K562 (cell line): ENCODE data around the gene ELMO3. TPM values are rescaled to one million over a fixed set of nuclear protein-coding genes. Genes with fewer than 3 reads are reported as not detected.

ENCODE experiments used
- ARID1B ChIP-seq: fragments of 450-650 bp; IDR thresholded peaks from 2 replicates; pipeline ENCODE4 v1.6.1; 2016; ENCODE audit warnings: antibody characterized with exemption, mild to moderate bottlenecking, inconsistent platforms
- BRF1 ChIP-seq: IDR thresholded peaks from 3 replicates; pipeline ENCODE4 v1.6.1; 2011; ENCODE audit warnings: borderline replicate concordance, mild to moderate bottlenecking; ENCODE audit not compliant: insufficient read length; ENCODE audit errors: extremely low read depth
- CBX3 ChIP-seq, 2 experiments: IDR thresholded peaks; 1 replicate in 1 of 2; 2 replicates in 1 of 2; pipeline ENCODE4 v1.6.1; 2012; ENCODE audit warnings: inconsistent platforms in 2 of 2, low read length in 2 of 2, borderline replicate concordance in 1 of 2, control low read depth in 1 of 2
- CCAR2 ChIP-seq: fragments of 200-400 bp; formaldehyde crosslinking; IDR thresholded peaks from 2 replicates; pipeline ENCODE4 v1.6.1; 2017; ENCODE audit warnings: mild to moderate bottlenecking, low read depth, low read length
- CHCHD3 ChIP-seq: fragments of 250-450 bp; sonication (Bioruptor Pico); IDR thresholded peaks from 2 replicates; pipeline ENCODE4 v2.1.2; 2022; ENCODE audit warnings: mild to moderate bottlenecking
- CHD2 ChIP-seq: IDR thresholded peaks from 2 replicates; pipeline ENCODE4 v1.6.1; 2011; ENCODE audit warnings: low read depth, low read length
- HIVEP1 ChIP-seq: fragments of 250-450 bp; sonication (Bioruptor Pico); IDR thresholded peaks from 2 replicates; pipeline ENCODE4 v1.4.0; 2020; ENCODE audit warnings: mild to moderate bottlenecking
- KLF13 ChIP-seq: fragments of 450-650 bp; IDR thresholded peaks from 2 replicates; pipeline ENCODE4 v1.6.1; 2016; ENCODE audit warnings: missing genetic modification characterization, low read depth, mild to moderate bottlenecking, missing compliant biosample characterization, moderate library complexity, borderline replicate concordance
- MTA2 ChIP-seq: fragments of 450-650 bp; IDR thresholded peaks from 2 replicates; pipeline ENCODE4 v1.6.1; 2016; ENCODE audit warnings: low read depth
- MTF1 ChIP-seq: fragments of 250-450 bp; sonication (Bioruptor Pico); IDR thresholded peaks from 2 replicates; pipeline ENCODE4 v1.9.0; 2021; ENCODE audit warnings: moderate library complexity, mild to moderate bottlenecking, inconsistent platforms, borderline replicate concordance
- NCOA2 ChIP-seq, 2 experiments: fragments of 450-650 bp; IDR thresholded peaks; 2 replicates each; pipeline ENCODE4 v1.6.1; 2018; ENCODE audit warnings: mild to moderate bottlenecking in 2 of 2, moderate library complexity in 1 of 2; ENCODE audit not compliant: partially characterized antibody in 2 of 2
- NCOA4 ChIP-seq: fragments of 450-650 bp; IDR thresholded peaks from 2 replicates; pipeline ENCODE4 v1.6.1; 2018; ENCODE audit warnings: mild to moderate bottlenecking; ENCODE audit not compliant: partially characterized antibody
- RB1 ChIP-seq: fragments of 450-650 bp; IDR thresholded peaks from 2 replicates; pipeline ENCODE4 v1.6.1; 2017; ENCODE audit warnings: low read depth, mild to moderate bottlenecking
- SAP30 ChIP-seq: fragments of 200-600 bp; sonication (generic); IDR thresholded peaks from 2 replicates; pipeline ENCODE4 v1.6.1; 2012; ENCODE audit warnings: borderline replicate concordance, low read depth, mild to moderate bottlenecking, moderate library complexity, low read length, control low read depth, inconsistent platforms; ENCODE audit not compliant: insufficient read depth, poor library complexity, severe bottlenecking
- SIN3B ChIP-seq: fragments of 450-650 bp; IDR thresholded peaks from 2 replicates; pipeline ENCODE4 v1.6.1; 2017; ENCODE audit warnings: low read depth, mild to moderate bottlenecking, moderate library complexity
- SMAD4 ChIP-seq: fragments of 250-450 bp; sonication (Bioruptor Pico); conservative IDR thresholded peaks from 2 replicates; pipeline ENCODE4 v1.8.0; 2021; ENCODE audit warnings: inconsistent platforms, mild to moderate bottlenecking, moderate library complexity
- SUPT5H ChIP-seq: fragments of 450-650 bp; IDR thresholded peaks from 2 replicates; pipeline ENCODE4 v1.6.1; 2016
- TAL1 ChIP-seq: fragments of 450-650 bp; IDR thresholded peaks from 2 replicates; pipeline ENCODE4 v1.6.1; 2016; ENCODE audit warnings: mild to moderate bottlenecking
- TRIM28 ChIP-seq: fragments of 450-650 bp; IDR thresholded peaks from 2 replicates; pipeline ENCODE4 v1.6.1; 2017
- U2AF1 ChIP-seq: fragments of 200-400 bp; formaldehyde crosslinking; optimal IDR thresholded peaks from 2 replicates; pipeline ENCODE3; 2017; ENCODE audit warnings: mild to moderate bottlenecking, low read depth, low read length, moderate library complexity
- ZNF175 ChIP-seq: fragments of 200-800 bp; sonication (Bioruptor generic); IDR thresholded peaks from 2 replicates; pipeline ENCODE4 v1.6.1; 2016; ENCODE audit warnings: low read depth, mild to moderate bottlenecking, missing genetic modification characterization, missing compliant biosample characterization
- ZNF224 ChIP-seq: sonication (generic); formaldehyde crosslinking; IDR thresholded peaks from 2 replicates; pipeline ENCODE4 v1.8.0; 2022; ENCODE audit warnings: mild to moderate bottlenecking, missing genetic modification reagents
- ZNF316 ChIP-seq: fragments of 450-650 bp; IDR thresholded peaks from 2 replicates; pipeline ENCODE4 v1.6.1; 2016
- ZNF740 ChIP-seq, 3 experiments: fragments of 200-800 bp in 1 of 3; sonication (Bioruptor generic) in 1 of 3; sonication (generic) in 1 of 3; formaldehyde crosslinking in 1 of 3; IDR thresholded peaks; 2 replicates each; pipeline versions ENCODE4 v1.6.1 to v1.8.0; 2016 to 2022; ENCODE audit warnings: mild to moderate bottlenecking in 2 of 3, missing compliant biosample characterization in 2 of 3, missing genetic modification characterization in 2 of 3, missing genetic modification reagents in 1 of 3
- ZNF766 ChIP-seq: fragments of 200-800 bp; sonication (Bioruptor generic); conservative IDR thresholded peaks from 2 replicates; pipeline ENCODE4 v1.6.1; 2016; ENCODE audit warnings: missing genetic modification characterization, missing compliant biosample characterization
- polyA plus RNA-seq, 8 experiments: library from polyadenylated mRNA; depleted of rRNA in 4 of 8; stranded (reverse) in 5 of 8; unstranded in 3 of 8; fragments of >200 nt; fragmentation: Nextera tagmentation in 2 of 8; fragmentation: Illumina TruSeq in 1 of 8; extraction: Ambion mirVana in 2 of 8; extraction: Trizol in 1 of 8; gene quantifications; 2 replicates each; pipeline versions ENCODE4 v1.2.1 to v1.2.3, GENCODE V29; 2011 to 2014; ENCODE audit warnings: inconsistent platforms in 1 of 8, missing spikeins in 1 of 8
- total RNA-seq, 7 experiments: library from RNA; depleted of rRNA in 6 of 7; stranded (reverse); fragments of >200 nt in 6 of 7; fragmentation: Illumina TruSeq in 2 of 7; extraction: Trizol in 2 of 7; gene quantifications; 2 replicates each; pipeline versions ENCODE4 v1.2.1 to v1.2.3, GENCODE V29; 2011 to 2021; ENCODE audit warnings: low replicate concordance in 1 of 7
- TF ChIP-seq, protein P1 (sequence below): fragments of 150-350 bp; IDR thresholded peaks from 2 replicates; pipeline ENCODE4 v1.6.1; 2014; ENCODE audit warnings: low read depth, mild to moderate bottlenecking, low read length, borderline replicate concordance

ELMO3 gene
- total and polyA plus RNA-seq, 9 of the 15 experiments (the other 6 are each of a cell fraction or from before 2014, with no cell fraction given), result 0.04 to 5.1 (median 1.5) TPM

- TF ChIP-seq MTA2, result no peak
- TF ChIP-seq ZNF766 (CRISPR knock-in tag), result no peak
- no peak for TF ChIP-seq ZNF224 (CRISPR knock-in tag)
- TF ChIP-seq, protein P1, sequence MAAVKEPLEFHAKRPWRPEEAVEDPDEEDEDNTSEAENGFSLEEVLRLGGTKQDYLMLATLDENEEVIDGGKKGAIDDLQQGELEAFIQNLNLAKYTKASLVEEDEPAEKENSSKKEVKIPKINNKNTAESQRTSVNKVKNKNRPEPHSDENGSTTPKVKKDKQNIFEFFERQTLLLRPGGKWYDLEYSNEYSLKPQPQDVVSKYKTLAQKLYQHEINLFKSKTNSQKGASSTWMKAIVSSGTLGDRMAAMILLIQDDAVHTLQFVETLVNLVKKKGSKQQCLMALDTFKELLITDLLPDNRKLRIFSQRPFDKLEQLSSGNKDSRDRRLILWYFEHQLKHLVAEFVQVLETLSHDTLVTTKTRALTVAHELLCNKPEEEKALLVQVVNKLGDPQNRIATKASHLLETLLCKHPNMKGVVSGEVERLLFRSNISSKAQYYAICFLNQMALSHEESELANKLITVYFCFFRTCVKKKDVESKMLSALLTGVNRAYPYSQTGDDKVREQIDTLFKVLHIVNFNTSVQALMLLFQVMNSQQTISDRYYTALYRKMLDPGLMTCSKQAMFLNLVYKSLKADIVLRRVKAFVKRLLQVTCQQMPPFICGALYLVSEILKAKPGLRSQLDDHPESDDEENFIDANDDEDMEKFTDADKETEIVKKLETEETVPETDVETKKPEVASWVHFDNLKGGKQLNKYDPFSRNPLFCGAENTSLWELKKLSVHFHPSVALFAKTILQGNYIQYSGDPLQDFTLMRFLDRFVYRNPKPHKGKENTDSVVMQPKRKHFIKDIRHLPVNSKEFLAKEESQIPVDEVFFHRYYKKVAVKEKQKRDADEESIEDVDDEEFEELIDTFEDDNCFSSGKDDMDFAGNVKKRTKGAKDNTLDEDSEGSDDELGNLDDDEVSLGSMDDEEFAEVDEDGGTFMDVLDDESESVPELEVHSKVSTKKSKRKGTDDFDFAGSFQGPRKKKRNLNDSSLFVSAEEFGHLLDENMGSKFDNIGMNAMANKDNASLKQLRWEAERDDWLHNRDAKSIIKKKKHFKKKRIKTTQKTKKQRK, result no peak
- TF ChIP-seq SAP30, result no peak
- no peak for TF ChIP-seq TRIM28
- TF ChIP-seq CHCHD3 (CRISPR knock-in tag), result no peak
- no peak for TF ChIP-seq U2AF1
- no peak for TF ChIP-seq ZNF316
- no peak for TF ChIP-seq ZNF740 (CRISPR knock-in tag; IDR thresholded peaks at IDR 0.05)
- no peak for TF ChIP-seq ZNF740 (tag; IDR thresholded peaks at IDR 0.05)
- no peak for TF ChIP-seq ARID1B
- TF ChIP-seq CBX3 (IDR thresholded peaks at IDR 0.05; ENCODE audit: borderline replicate concordance in 1 of 2, low read length in 2 of 2), result no peak
- TF ChIP-seq BRF1, result no peak
- no peak for TF ChIP-seq HIVEP1 (CRISPR knock-in tag)
- TF ChIP-seq NCOA4, result no peak
- peak; percentile 4; the same call in 1 of the 2 replicates for TF ChIP-seq CHD2
- TF ChIP-seq TAL1, result no peak
- no peak for TF ChIP-seq CCAR2
- 0 out of 2 replicates have a peak, but pooled peaks have one; percentile 5 for TF ChIP-seq SUPT5H
- no peak for TF ChIP-seq MTF1 (CRISPR knock-in tag)
- no peak for TF ChIP-seq KLF13 (tag)
- TF ChIP-seq NCOA2 (IDR thresholded peaks at IDR 0.05; ENCODE audit: partially characterized antibody in 2 of 2), result no peak
- no peak for TF ChIP-seq ZNF175 (CRISPR knock-in tag)
- no peak for TF ChIP-seq SMAD4
- TF ChIP-seq RB1, result no peak
- TF ChIP-seq SIN3B, result no peak
These were observed 27.4 kb downstream of the ELMO3 start (continued) for GRCh38 chr16:67226295-67226803.
